ENCODE results near the gene SNX9.
A peak's percentile ranks its signal among the peaks of the same experiment; 100 is the strongest.
"Not testable (repeated sequence)": the region's sequence is repeated elsewhere in the genome, so short reads cannot be mapped to it uniquely, and the experiment has no call there.

The SNX9 gene

GRCh38 chr6:157956171-157956730 is 133.2 kb downstream of the SNX9 start:
- no peak for DNase-seq

GRCh38 chr6:157959451-157960227 is 136.6 kb downstream of the SNX9 start:
- DNase-seq: no peak

- peak; percentile 33 for DNase-seq
Observed at GRCh38 chr6:157961153-157961831, 138.2 kb downstream of the SNX9 start.

GRCh38 chr6:157961832-157962575 is 139.0 kb downstream of the SNX9 start:
- DNase-seq: peak; percentile 42

GRCh38 chr6:157962601-157963302 is 139.7 kb downstream of the SNX9 start:
- peak; percentile 92 for DNase-seq

- peak; percentile 37 for DNase-seq
Observed at GRCh38 chr6:157964100-157964499, 141.1 kb downstream of the SNX9 start.

GRCh38 chr6:157965387-157965786 is 142.3 kb downstream of the SNX9 start:
- DNase-seq: no peak

- no peak for DNase-seq
Observed at GRCh38 chr6:157966589-157966977, 143.5 kb downstream of the SNX9 start.

- no peak for DNase-seq
Observed at GRCh38 chr6:157967020-157967419, 144.0 kb downstream of the SNX9 start.

GRCh38 chr6:157967486-157967885 is 144.4 kb downstream of the SNX9 start:
- DNase-seq: no peak

- DNase-seq: not testable (repeated sequence)
Observed at GRCh38 chr6:157972177-157972576, 149.1 kb downstream of the SNX9 start.

GRCh38 chr6:157974341-157974894 is 151.4 kb downstream of the SNX9 start:
- peak; percentile 75 for DNase-seq

- no peak for DNase-seq
Observed at GRCh38 chr6:157974967-157975366, 151.9 kb downstream of the SNX9 start.

- DNase-seq: no peak
Observed at GRCh38 chr6:157975456-157975855, 152.4 kb downstream of the SNX9 start.

- DNase-seq: no peak
Observed at GRCh38 chr6:157976345-157977175, 153.5 kb downstream of the SNX9 start.

GRCh38 chr6:157977176-157977804 is 154.2 kb downstream of the SNX9 start:
- no peak for DNase-seq

GRCh38 chr6:157978021-157978783 is 155.2 kb downstream of the SNX9 start:
- no peak for DNase-seq

- DNase-seq: no peak
Observed at GRCh38 chr6:157980288-157981131, 157.5 kb downstream of the SNX9 start.

- no peak for DNase-seq
Observed at GRCh38 chr6:157981132-157981394, 158.0 kb downstream of the SNX9 start.

Measured in fibroblast of skin of scalp (primary cell).